Endothelial cell of umbilical vein (primary cell): ENCODE data around the gene TFF1.

Experiments used
- CTCF ChIP-seq, 2 donors: IDR thresholded peaks; 1 replicate in 1 of 2; 2 replicates in 1 of 2; pipeline ENCODE4 v1.5.1; 2011; ENCODE audit warnings: low read length in 2 of 2, mild to moderate bottlenecking in 2 of 2, moderate library complexity in 2 of 2, control low read depth in 1 of 2, inconsistent platforms in 1 of 2, low read depth in 1 of 2; ENCODE audit not compliant: insufficient read depth in 1 of 2; ENCODE audit errors: extremely low read depth in 1 of 2
- EZH2 ChIP-seq: IDR thresholded peaks from 2 replicates; pipeline ENCODE4 v1.6.1; 2012; ENCODE audit warnings: borderline replicate concordance, low read depth, mild to moderate bottlenecking, moderate library complexity, low read length, inconsistent platforms; ENCODE audit not compliant: severe bottlenecking
- JUN ChIP-seq: IDR thresholded peaks from 2 replicates; pipeline ENCODE4 v1.6.1; 2011; ENCODE audit warnings: borderline replicate concordance, low read depth; ENCODE audit not compliant: insufficient read length, insufficient read depth
- MAX ChIP-seq: IDR thresholded peaks from 2 replicates; pipeline ENCODE4 v1.6.1; 2011; ENCODE audit not compliant: insufficient read depth, insufficient read length
- MYC ChIP-seq: IDR thresholded peaks from one replicate; pipeline ENCODE4 v1.6.1; 2011; ENCODE audit warnings: mild to moderate bottlenecking, low read depth, low read length
- POLR2A ChIP-seq: IDR thresholded peaks from 2 replicates; pipeline ENCODE4 v1.6.1; 2012; ENCODE audit warnings: low read depth, mild to moderate bottlenecking, control low read depth, low read length
- POLR2AphosphoS5 ChIP-seq: IDR thresholded peaks from 2 replicates; pipeline ENCODE4 v1.6.1; 2012; ENCODE audit warnings: low read depth, mild to moderate bottlenecking, control low read depth, low read length, moderate library complexity; ENCODE audit not compliant: insufficient read depth

GRCh38 chr21:42383331-42383730 lies 17.0 kb upstream of the TFF1 start:
- TF ChIP-seq JUN (no peak), EZH2 (no peak), CTCF (IDR thresholded peaks at IDR 0.05; ENCODE audit: extremely low read depth in 1 of 2, insufficient read depth in 1 of 2, low read depth in 1 of 2, low read length in 2 of 2) (no peak), MYC (no peak), POLR2AphosphoS5 (no peak), MAX (no peak), POLR2A (no peak)
